ENCODE results near the gene AP1M2.
"Not testable (repeated sequence)": the region's sequence is repeated elsewhere in the genome, so short reads cannot be mapped to it uniquely, and the experiment has no call there.

The AP1M2 gene

GRCh38 chr19:10553087-10553667 lies 33.9 kb downstream of the AP1M2 start:
- ATAC-seq = no peak

GRCh38 chr19:10552510-10553053 lies 34.5 kb downstream of the AP1M2 start:
- TF ChIP-seq PATZ1 (CRISPR knock-in tag; IDR thresholded peaks at IDR 0.05; ENCODE audit: borderline replicate concordance) (no peak), ZC3H10 (CRISPR knock-in tag; IDR thresholded peaks at IDR 0.05) (no peak), POU6F1 (CRISPR knock-in tag; IDR thresholded peaks at IDR 0.05; ENCODE audit: borderline replicate concordance, low read depth) (no peak), SNAI2 (CRISPR knock-in tag; IDR thresholded peaks at IDR 0.05) (no peak), CREB5 (CRISPR knock-in tag; IDR thresholded peaks at IDR 0.05; ENCODE audit: low read depth) (no peak), OSR1 (CRISPR knock-in tag; IDR thresholded peaks at IDR 0.05) (no peak), ESRRG (CRISPR knock-in tag; IDR thresholded peaks at IDR 0.05) (no peak), ZNF565 (CRISPR knock-in tag; conservative IDR thresholded peaks at IDR 0.05; ENCODE audit: low read depth) (no peak), ZFP3 (CRISPR knock-in tag; IDR thresholded peaks at IDR 0.05) (no peak), GLIS3 (CRISPR knock-in tag; IDR thresholded peaks at IDR 0.05) (no peak), ZNF70 (CRISPR knock-in tag; IDR thresholded peaks at IDR 0.05) (no peak), BACH2 (CRISPR knock-in tag; IDR thresholded peaks at IDR 0.05; ENCODE audit: borderline replicate concordance) (no peak), ISL1 (CRISPR knock-in tag; IDR thresholded peaks at IDR 0.05) (no peak), RARB (CRISPR knock-in tag; IDR thresholded peaks at IDR 0.05) (no peak), PPARA (CRISPR knock-in tag; IDR thresholded peaks at IDR 0.05; ENCODE audit: borderline replicate concordance) (no peak), CSRNP3 (CRISPR knock-in tag; IDR thresholded peaks at IDR 0.05) (no peak), CSDC2 (CRISPR knock-in tag; IDR thresholded peaks at IDR 0.05) (no peak), ZNF8 (CRISPR knock-in tag; IDR thresholded peaks at IDR 0.05) (no peak), TCF4 (CRISPR knock-in tag; IDR thresholded peaks at IDR 0.05; ENCODE audit: borderline replicate concordance) (no peak)
- TF ChIP-seq, protein P1, sequence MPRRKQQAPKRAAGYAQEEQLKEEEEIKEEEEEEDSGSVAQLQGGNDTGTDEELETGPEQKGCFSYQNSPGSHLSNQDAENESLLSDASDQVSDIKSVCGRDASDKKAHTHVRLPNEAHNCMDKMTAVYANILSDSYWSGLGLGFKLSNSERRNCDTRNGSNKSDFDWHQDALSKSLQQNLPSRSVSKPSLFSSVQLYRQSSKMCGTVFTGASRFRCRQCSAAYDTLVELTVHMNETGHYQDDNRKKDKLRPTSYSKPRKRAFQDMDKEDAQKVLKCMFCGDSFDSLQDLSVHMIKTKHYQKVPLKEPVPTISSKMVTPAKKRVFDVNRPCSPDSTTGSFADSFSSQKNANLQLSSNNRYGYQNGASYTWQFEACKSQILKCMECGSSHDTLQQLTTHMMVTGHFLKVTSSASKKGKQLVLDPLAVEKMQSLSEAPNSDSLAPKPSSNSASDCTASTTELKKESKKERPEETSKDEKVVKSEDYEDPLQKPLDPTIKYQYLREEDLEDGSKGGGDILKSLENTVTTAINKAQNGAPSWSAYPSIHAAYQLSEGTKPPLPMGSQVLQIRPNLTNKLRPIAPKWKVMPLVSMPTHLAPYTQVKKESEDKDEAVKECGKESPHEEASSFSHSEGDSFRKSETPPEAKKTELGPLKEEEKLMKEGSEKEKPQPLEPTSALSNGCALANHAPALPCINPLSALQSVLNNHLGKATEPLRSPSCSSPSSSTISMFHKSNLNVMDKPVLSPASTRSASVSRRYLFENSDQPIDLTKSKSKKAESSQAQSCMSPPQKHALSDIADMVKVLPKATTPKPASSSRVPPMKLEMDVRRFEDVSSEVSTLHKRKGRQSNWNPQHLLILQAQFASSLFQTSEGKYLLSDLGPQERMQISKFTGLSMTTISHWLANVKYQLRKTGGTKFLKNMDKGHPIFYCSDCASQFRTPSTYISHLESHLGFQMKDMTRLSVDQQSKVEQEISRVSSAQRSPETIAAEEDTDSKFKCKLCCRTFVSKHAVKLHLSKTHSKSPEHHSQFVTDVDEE (CRISPR knock-in tag; IDR thresholded peaks at IDR 0.05) = no peak
- peak; percentile 67 for ATAC-seq

More at GRCh38 chr19:10553087-10553667, 33.9 kb downstream of the AP1M2 start:
- TF ChIP-seq ZNF565 (CRISPR knock-in tag; conservative IDR thresholded peaks at IDR 0.05; ENCODE audit: low read depth) (no peak), ZNF8 (CRISPR knock-in tag; IDR thresholded peaks at IDR 0.05) (no peak)

DNA sequence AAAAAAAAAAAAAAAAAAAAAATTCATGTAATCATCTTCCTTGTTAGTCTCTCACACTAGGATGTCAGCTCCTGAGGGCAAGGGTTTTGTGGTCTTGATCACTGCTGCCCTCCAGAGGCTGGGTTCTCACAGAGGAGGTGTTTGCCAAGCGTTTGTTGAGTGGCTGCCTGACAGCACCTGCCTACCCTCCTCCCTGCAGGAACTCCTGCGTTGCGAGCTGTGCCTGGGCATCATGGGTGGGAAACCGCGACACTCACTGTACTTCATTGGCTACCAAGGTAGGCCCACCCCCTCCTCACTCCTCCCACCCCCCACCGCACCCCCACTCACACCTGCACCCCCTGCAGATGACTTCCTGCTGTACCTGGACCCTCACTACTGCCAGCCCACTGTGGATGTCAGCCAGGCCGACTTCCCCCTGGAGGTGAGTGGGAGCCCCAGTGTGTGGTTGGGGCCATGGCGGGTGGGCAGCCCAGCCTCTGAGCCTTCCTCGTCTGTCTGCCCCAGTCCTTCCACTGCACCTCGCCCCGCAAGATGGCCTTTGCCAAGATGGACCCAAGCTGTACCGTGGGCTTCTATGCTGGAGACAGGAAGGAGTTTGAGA lies 35.3 kb downstream of the AP1M2 start:
- ATAC-seq = 0 out of 3 replicates have a peak, but pooled peaks have one; percentile 17
- no peak for TF ChIP-seq TCF4 (CRISPR knock-in tag; IDR thresholded peaks at IDR 0.05; ENCODE audit: borderline replicate concordance)
- no peak for TF ChIP-seq CSDC2 (CRISPR knock-in tag; IDR thresholded peaks at IDR 0.05)

DNA sequence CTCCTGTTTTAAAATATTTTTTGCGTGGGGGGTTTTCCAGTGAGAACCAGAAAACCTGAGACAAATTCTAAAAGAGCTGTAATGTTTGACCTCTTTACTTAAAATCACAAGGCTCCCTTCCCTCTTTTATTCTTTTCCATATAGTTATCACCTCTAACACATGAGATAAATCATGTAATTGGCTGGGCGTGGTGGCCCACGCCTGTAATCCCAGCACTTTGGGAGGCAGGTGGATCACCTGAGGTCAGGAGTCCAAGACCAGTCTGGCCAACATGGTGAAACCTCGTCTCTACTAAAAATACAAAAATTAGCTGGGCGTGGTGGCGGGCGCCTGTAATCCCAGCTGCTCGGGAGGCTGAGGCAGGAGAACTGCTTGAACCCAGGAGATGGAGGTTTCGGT lies 36.1 kb downstream of the AP1M2 start:
- ATAC-seq = not testable (repeated sequence)

Data from SK-N-SH treated with all-trans-retinoic acid at 6 μM for 48 hours (cell line).